Inflammatory macrophage treated with lipopolysaccharide for 4 hours (primary cell): ENCODE results near the gene NRSN2.
"Not testable (repeated sequence)": the region's sequence is repeated elsewhere in the genome, so short reads cannot be mapped to it uniquely, and the experiment has no call there.

Source experiments
- DNase-seq: peaks from one replicate; pipeline ENCODE4 v3.0.0-alpha.2; 2020

The NRSN2 gene

GRCh38 chr20:325889-326644 is 20.8 kb upstream of the NRSN2 start:
- peak; percentile 32 for DNase-seq

- no peak for DNase-seq
Measured at GRCh38 chr20:326645-327185, 20.2 kb upstream of the NRSN2 start.

- DNase-seq: no peak
Measured at GRCh38 chr20:327186-328026, 19.5 kb upstream of the NRSN2 start.

- no peak for DNase-seq
Measured at GRCh38 chr20:328027-328974, 18.6 kb upstream of the NRSN2 start.

- no peak for DNase-seq
Measured at GRCh38 chr20:328975-329695, 17.8 kb upstream of the NRSN2 start.

- DNase-seq: no peak
Measured at GRCh38 chr20:329851-330232, 17.1 kb upstream of the NRSN2 start.

GRCh38 chr20:330233-331149 is 16.4 kb upstream of the NRSN2 start:
- DNase-seq: peak; percentile 89

- DNase-seq: no peak
Measured at GRCh38 chr20:334578-334977, 12.3 kb upstream of the NRSN2 start.

GRCh38 chr20:336040-336439 is 10.9 kb upstream of the NRSN2 start:
- not testable (repeated sequence) for DNase-seq

- peak; percentile 86 for DNase-seq
Measured at GRCh38 chr20:341682-342081, 5.2 kb upstream of the NRSN2 start.

GRCh38 chr20:343107-343506 is 3.8 kb upstream of the NRSN2 start:
- DNase-seq: no peak

- no peak for DNase-seq
Measured at GRCh38 chr20:346033-346639, 775 bp upstream of the NRSN2 start.

- no peak for DNase-seq
Measured at GRCh38 chr20:347317-347639, 367 bp downstream of the NRSN2 start.

- DNase-seq: peak; percentile 68
Measured at GRCh38 chr20:347640-348484, 951 bp downstream of the NRSN2 start.

- no peak for DNase-seq
Measured at GRCh38 chr20:348972-349841, 2.3 kb downstream of the NRSN2 start.

- DNase-seq: no peak
Measured at GRCh38 chr20:353166-353565, 6.3 kb downstream of the NRSN2 start.

GRCh38 chr20:354298-354977 is 7.5 kb downstream of the NRSN2 start:
- DNase-seq: peak; percentile 70

- not testable (repeated sequence) for DNase-seq
Measured at GRCh38 chr20:356154-356553, 9.2 kb downstream of the NRSN2 start.
